ENCODE results near the gene USP51. TPM values are rescaled to one million over a fixed set of nuclear protein-coding genes. Genes with fewer than 3 reads are reported as not detected.

The USP51 gene
- polyA plus RNA-seq, 3 donors: 0.05 to 0.18 TPM; not detected in 1

- Mint-ChIP-seq H3K4me1 (peaks cover 16% of the 10 kb centered on the region), H3K9me3 (peaks cover 0 to 6% (median 0%) of the 10 kb centered on the region in 7 donors), H3K27me3 (ENCODE audit: low read depth in 3 of 3) (peaks cover 0 to 12% (median 9%) of the 10 kb centered on the region in 3 donors), H3K27ac (peak within 1 kb of the TSS in 6 of 7 donors; percentile 31 to 84 (median 77)), H3K4me3 (peak within 1 kb of the TSS; percentile 88 to 93), H3K36me3 (no peaks in the 10 kb centered on the region)
- H2AFZ ChIP-seq (ENCODE audit: insufficient read depth, low read depth, low read length, poor library complexity, severe bottlenecking): peak within 1 kb of the TSS; percentile 81
- no peak for TF ChIP-seq CTCF (IDR thresholded peaks at IDR 0.05)
- intact Hi-C loops (cut with micrococcal nuclease): no loop called here
- no peaks in the 10 kb centered on the region for H3K9me3 ChIP-seq (replicated peaks in 1 of 2; ENCODE audit: control insufficient read depth in 1 of 2, insufficient read depth in 1 of 2, low read length in 2 of 2)
- H3K9ac ChIP-seq (ENCODE audit: insufficient read depth, low read length, poor library complexity, severe bottlenecking): peak within 1 kb of the TSS; percentile 48
- H3K4me2 ChIP-seq (replicated peaks; ENCODE audit: extremely low read depth, low read length, poor library complexity, severe bottlenecking): peak within 1 kb of the TSS; percentile 82
- no peaks in the 10 kb centered on the region for H3K27me3 ChIP-seq (ENCODE audit: control insufficient read depth in 2 of 2, insufficient read depth in 2 of 2, low read length in 2 of 2)
- H3K36me3 ChIP-seq (replicated peaks in 1 of 2; ENCODE audit: control insufficient read depth in 1 of 2, insufficient read depth in 2 of 2, low read length in 2 of 2): no peaks in the 10 kb centered on the region
- no peaks in the 10 kb centered on the region for H4K20me1 ChIP-seq (ENCODE audit: insufficient read depth, low read length)
- H3K4me3 ChIP-seq (replicated peaks in 1 of 3; ENCODE audit: low read depth in 2 of 3, low read length in 3 of 3): peak within 1 kb of the TSS; percentile 25 to 73 (median 52)
- under 1% methylated on average over 35 of the region's 43 CpGs for WGBS (ENCODE audit: insufficient coverage)
- peak; percentile 60 to 70 (median 61) for DNase-seq
- H3K27ac ChIP-seq (ENCODE audit: low read depth in 1 of 2, low read length in 2 of 2): peak within 1 kb of the TSS; percentile 20 to 47
- H3K4me1 ChIP-seq (ENCODE audit: control insufficient read depth in 1 of 2, insufficient read depth in 2 of 2, low read length in 2 of 2): peaks cover 8 to 19% of the 10 kb centered on the region in 2 donors
- H3K79me2 ChIP-seq (ENCODE audit: insufficient read depth, low read length): no peaks in the 10 kb centered on the region
These were observed 37.4 kb downstream of the USP51 start, which contains the start of gene MAGEH1 for GRCh38 chrX:55451990-55452832. Gene MAGEH1, plus strand, starts transcription at chrX:55452127. Its CDS starts 248 bp downstream, at chrX:55452375.

DNA sequence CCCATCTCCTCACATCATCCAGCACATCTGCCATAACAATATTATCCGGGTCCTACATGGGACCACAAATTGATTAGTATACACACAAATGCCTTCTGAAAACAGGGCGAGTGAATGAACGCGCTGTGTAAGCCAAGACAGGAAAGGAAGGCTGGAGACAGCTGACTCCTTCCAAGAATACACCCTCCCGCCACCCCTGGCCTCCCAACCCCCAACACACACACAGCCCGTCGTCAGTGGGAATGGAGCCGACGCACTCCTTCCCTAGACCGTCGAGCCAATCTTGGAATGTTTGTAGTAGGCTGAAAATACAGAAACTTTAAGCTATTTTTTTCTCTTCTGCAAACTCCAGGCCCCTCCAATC, 38.0 kb downstream of the USP51 start:
- H3K4me1 Mint-ChIP-seq: peaks cover 16% of the 10 kb centered on the region
- H3K4me3 ChIP-seq (replicated peaks in 1 of 3; ENCODE audit: low read depth in 2 of 3, low read length in 3 of 3): peak overlapping the region; percentile 25 to 73 (median 52)
- peaks cover 0 to 15% (median 9%) of the 10 kb centered on the region in 3 donors for H3K27me3 Mint-ChIP-seq (ENCODE audit: low read depth in 3 of 3)
- intact Hi-C loops (cut with micrococcal nuclease): no loop called here
- no peaks in the 10 kb centered on the region for H3K36me3 Mint-ChIP-seq
- WGBS (ENCODE audit: insufficient coverage): no CpG with 5 or more reads among the region's 11 CpGs
- H3K4me1 ChIP-seq (ENCODE audit: control insufficient read depth in 1 of 2, insufficient read depth in 2 of 2, low read length in 2 of 2): peaks cover 8 to 19% of the 10 kb centered on the region in 2 donors
- TF ChIP-seq CTCF (IDR thresholded peaks at IDR 0.05): no peak
- no peaks in the 10 kb centered on the region for H3K36me3 ChIP-seq (replicated peaks in 1 of 2; ENCODE audit: control insufficient read depth in 1 of 2, insufficient read depth in 2 of 2, low read length in 2 of 2)
- no peaks in the 10 kb centered on the region for H3K79me2 ChIP-seq (ENCODE audit: insufficient read depth, low read length)
- no peak for DNase-seq
- H3K9me3 Mint-ChIP-seq: peaks cover 0 to 6% (median 0%) of the 10 kb centered on the region in 7 donors
- no peaks in the 10 kb centered on the region for H3K9me3 ChIP-seq (replicated peaks in 1 of 2; ENCODE audit: control insufficient read depth in 1 of 2, insufficient read depth in 1 of 2, low read length in 2 of 2)
- peak overlapping the region; percentile 81 for H2AFZ ChIP-seq (ENCODE audit: insufficient read depth, low read depth, low read length, poor library complexity, severe bottlenecking)
- H3K27me3 ChIP-seq (ENCODE audit: control insufficient read depth in 2 of 2, insufficient read depth in 2 of 2, low read length in 2 of 2): no peaks in the 10 kb centered on the region
- H3K27ac ChIP-seq (ENCODE audit: low read depth in 1 of 2, low read length in 2 of 2): peak overlapping the region; percentile 20 to 47
- peak overlapping the region; percentile 48 for H3K9ac ChIP-seq (ENCODE audit: insufficient read depth, low read length, poor library complexity, severe bottlenecking)
- no peaks in the 10 kb centered on the region for H4K20me1 ChIP-seq (ENCODE audit: insufficient read depth, low read length)
- H3K27ac Mint-ChIP-seq: peak overlapping the region in 6 of 7 donors; percentile 11 to 84 (median 77)
- H3K4me2 ChIP-seq (replicated peaks; ENCODE audit: extremely low read depth, low read length, poor library complexity, severe bottlenecking): peak overlapping the region; percentile 82
- peak overlapping the region; percentile 88 to 93 for H3K4me3 Mint-ChIP-seq

Data from CD14-positive monocyte (primary cell).